HG02852 (cell line): ENCODE results near the gene FRMD7.
"Not testable (repeated sequence)": the region's sequence is repeated elsewhere in the genome, so short reads cannot be mapped to it uniquely, and the experiment has no call there.

Experiments
- ATAC-seq: cut with Tn5 transposase; IDR thresholded peaks from one replicate; pipeline ENCODE4 v1.9.1; 2021; ENCODE audit warnings: mild to moderate bottlenecking, moderate library complexity; ENCODE audit not compliant: unreplicated experiment

FRMD7 gene

GRCh38 chrX:132127743-132128142 is at the start of gene FRMD7:
TSS of gene FRMD7 (minus strand) at chrX:132128020. CDS start at chrX:132127844, 176 bp downstream.
- ATAC-seq, result no peak

- no peak for ATAC-seq
Observed at GRCh38 chrX:132173647-132174046, 45.8 kb upstream of the FRMD7 start.

GRCh38 chrX:132171881-132172280 is 44.1 kb upstream of the FRMD7 start:
- no peak for ATAC-seq

DNA sequence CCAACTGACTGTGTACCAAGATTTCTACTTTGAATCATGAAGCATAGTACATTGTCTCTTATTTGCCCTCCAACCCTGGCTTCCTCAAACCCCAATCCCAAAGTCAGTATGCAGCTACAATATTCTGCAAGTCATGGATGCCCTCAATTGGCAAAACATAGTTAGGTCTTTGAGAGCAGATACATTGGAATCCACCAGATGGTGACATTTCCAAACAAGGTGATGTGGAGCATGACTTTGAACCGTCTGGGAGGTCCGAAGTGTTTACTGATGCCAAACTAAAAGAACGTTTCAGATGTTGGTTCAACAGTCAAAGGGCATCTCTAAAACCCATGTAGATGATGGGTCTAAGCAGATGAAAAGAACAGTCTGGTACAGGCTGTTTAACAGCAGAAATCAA is 43.7 kb upstream of the FRMD7 start:
- ATAC-seq, result no peak

DNA sequence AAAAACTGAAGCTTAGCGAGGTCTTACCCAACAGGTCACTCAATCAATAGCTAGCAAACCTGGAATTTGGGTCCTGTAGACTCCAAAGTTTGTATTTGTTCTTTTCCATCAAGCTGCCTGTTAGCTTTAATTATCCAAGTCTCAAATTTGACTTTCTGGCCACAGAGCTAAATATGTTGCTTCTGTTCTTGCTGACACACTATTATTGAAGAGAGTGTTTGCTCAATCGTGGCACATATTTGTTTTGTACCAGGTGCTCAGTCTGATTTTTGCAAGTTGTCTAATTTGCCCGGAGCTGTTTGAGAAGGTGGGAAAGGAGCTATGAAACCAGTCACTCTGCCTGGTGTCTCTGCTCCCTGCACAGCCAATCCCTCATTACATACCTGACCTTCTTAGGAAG is 41.7 kb upstream of the FRMD7 start:
- no peak for ATAC-seq

DNA sequence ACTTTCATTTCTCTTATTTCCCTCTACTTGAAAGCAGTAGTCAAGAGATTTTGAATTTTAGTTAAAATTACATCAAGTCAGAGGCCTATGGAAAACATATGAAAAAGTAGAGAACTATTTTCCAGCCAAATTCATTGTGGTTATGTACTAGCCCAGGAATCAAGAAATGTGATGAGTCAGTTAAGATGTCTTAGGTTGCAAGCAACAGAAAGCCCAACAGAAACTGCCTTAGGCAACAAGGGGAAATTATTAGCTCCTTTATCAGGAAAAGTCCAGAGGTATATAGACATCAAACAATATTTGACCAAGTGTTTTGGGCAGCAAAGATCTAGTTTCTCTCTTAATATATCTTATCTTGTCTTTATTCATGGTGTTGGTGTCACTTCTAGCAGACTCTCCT is 37.8 kb upstream of the FRMD7 start:
- no peak for ATAC-seq

- ATAC-seq, result no peak
Observed at GRCh38 chrX:132165005-132165404, 37.2 kb upstream of the FRMD7 start.

- ATAC-seq, result not testable (repeated sequence)
Observed at GRCh38 chrX:132163094-132163493, 35.3 kb upstream of the FRMD7 start.

DNA sequence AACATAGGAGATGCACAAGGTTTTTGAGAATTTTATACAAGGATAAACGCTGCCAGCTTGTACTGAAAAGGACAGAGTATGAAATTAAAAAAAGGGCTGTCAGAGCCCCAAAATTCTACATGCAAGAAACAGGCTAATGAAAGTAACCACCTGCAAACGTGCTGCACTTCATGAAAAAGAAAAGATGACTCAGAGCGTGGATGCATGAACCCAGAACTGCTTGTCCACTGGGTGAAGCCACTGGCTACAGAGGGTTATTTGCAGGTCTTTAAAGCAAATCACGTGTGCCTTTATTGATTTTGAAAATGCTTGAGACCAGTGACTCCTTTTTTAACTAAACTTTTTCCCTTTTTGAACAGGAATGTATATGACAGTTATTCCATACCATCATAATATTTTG is 25.3 kb upstream of the FRMD7 start:
- ATAC-seq, result no peak

DNA sequence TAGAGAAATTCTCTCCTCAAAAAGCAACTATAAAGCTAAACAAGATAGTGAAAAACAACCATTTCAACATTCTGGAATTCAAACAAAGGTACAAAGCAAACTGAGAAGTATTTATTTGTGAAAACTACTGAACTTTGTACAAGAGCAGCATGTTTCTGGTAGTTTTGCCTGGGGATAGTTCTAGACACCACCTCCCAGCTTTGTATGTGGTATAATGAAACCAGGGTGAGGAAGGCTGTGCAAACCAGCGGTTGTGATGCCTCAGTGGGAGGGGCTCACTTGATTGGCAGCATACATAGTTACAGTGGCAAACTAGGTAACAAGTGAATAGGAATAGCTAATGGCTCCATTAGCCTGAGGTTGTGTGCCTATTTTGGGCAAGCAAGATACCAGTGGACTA is 18.6 kb upstream of the FRMD7 start:
- ATAC-seq, result no peak

DNA sequence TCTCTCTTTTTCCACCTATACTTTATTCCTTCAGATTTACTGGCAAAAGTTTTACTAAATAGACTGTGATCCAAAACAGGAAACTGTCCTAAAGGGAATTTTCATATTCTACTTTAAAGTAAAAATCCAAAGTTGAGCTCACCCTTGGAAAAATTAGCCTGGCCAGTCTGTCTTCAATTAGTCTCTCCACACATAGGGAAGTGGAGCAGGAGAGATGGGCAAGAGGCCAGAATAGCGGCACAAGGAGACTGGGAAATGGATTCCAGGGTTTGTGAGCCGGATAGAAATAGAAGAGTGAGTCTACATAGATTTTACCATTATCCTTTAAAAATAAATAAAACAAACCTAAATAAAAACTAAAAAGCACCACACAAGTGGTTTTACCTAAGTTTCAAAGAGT is 16.2 kb upstream of the FRMD7 start:
- no peak for ATAC-seq

- ATAC-seq, result no peak
Observed at GRCh38 chrX:132125906-132126305, 1.9 kb downstream of the FRMD7 start.

DNA sequence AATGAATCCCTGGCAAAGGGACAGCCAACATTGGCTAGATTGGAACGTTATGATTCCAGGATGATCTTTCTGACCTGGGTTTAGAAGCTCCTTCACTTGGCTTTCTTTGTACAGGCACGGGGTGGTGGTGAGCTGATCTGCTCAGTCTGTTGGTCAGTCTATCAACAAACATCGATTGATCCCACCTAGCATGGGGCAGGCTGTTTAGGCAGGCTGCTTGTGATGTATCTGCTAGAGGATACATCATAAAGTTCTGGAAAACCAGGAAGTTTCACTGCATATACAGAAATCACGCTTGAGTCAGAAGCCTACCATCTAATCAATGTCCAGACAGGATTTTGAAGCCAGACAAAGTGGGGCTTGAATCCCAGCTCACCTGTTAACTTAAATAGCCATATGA is 6.9 kb downstream of the FRMD7 start:
- ATAC-seq, result no peak

DNA sequence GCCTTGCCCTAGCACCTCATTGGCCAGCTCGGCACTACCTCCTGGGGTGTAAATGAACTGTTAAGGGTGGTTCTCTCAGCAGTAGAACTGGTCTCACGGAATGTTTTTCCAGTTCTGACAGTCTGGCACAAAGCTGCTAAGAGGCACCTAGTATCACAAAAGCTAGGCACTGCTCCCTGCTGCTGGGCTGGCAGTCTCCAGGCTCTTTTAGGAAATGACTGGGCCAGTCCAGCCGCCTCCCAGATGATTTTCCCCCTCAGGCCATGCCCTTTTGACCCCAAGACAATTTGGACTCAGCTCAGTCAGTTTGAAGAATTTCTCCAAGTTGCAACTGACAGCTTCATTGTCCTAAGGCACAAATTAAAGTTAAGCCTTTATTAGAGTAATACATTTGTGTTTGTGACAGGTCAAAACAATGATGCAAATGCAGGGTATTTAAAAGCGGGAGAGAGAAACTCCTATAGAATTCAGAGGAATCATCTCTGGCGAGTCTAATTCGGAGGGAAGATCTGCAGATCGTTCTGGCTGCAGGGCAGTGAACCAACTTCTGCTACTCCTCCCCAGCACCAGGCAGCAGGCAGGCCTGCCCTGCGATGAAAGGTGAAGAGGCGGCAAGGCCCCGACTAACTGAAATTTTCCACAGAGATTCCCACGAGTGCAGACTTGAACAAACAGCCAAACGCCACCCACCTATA is 7.9 kb downstream of the FRMD7 start:
- no peak for ATAC-seq

DNA sequence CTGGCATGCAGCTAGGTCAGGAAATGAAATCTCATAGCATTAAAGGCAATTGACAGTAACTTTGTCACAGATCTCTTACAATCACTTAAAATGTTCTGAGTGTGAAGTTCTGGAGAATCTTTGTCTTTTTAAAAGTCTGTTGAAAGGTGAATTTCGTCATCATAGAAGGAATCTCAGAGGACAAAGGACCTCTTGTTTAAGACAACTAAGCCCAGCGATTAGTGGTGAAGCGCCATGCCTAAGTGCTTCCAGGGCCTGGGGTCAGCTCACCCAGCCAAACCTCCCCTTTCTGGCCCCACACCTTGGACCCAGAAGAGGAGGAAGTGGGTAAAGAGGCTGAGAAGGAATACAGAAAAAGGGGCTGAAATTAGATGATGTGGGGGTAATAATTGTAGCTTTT is 8.5 kb downstream of the FRMD7 start:
- no peak for ATAC-seq

DNA sequence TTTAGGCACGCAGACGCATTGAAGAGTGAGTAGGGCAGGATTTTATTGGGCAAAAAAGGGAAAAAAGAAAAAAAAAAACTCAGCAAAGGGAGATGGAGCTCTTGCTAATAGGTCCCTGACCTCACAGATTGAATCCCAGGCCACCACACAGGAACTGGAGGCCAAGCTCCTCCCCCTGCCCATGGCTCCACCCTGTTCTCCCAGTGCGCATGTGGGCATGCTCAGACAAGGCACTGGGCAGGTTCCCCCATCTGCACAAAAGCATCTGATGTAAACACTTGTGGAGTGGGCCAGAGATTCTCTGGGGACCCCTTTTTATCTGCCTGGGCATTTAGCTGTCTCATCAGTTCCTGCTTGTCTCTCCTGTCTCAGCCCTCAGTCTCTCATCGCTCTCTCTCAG is 9.5 kb downstream of the FRMD7 start:
- no peak for ATAC-seq

- ATAC-seq, result no peak
Observed at GRCh38 chrX:132115792-132116191, 12.0 kb downstream of the FRMD7 start.

DNA sequence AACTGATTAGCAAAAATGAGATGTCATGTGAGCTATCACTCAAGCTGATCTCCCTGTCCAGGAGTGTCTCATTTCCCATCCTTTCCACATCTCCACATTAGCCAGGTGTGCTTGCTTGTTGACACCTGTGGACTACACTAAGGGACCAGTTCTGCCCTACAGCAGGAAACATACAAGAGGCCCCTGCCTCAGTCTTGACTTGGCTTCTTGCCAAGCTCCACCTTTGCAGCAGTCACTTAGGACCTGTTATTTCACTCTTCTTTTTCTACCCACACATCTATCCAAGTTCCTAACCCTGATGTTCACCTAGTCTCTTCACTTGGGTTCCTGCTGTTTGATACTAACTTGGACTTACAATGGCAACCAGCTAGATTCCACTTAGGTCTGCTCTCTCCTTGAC is 13.2 kb downstream of the FRMD7 start:
- ATAC-seq, result no peak

DNA sequence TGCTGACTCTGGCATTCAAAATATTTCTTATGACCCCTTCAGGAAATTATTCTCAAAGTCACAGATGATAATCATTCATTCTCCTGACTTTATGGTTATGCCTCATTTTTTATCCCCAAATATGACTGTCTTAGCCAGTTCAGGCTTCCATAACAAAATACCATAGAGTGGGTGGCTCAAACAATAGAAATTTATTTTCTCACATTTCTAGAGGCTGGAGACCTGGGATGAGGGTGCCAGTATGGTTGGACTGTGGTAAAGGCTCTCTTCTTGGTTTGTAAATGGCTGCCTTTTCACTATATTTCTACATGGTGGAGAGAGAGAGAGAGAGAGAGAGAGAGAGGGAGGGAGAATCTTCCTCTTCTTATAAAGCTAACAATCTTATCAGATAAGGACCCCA is 20.5 kb downstream of the FRMD7 start:
- ATAC-seq, result no peak

DNA sequence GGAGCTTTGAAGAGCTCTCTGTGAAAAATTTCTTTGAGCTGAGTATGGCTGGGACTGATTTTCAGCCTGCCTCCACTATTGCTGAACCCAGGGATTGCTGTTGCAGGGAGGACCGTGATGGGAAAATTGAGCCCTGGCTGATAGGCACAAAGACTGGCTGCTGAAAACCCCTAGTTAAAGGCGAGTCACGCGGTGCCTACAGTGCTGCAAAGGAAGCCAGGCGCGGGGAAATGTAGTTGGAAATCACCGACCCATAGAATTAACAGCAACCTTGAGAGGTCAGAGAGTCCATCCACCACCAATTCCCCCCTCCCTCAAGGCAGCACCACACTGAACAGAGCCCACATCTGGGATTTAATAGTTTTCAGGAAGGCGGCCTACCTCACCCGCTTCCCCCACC is 26.0 kb downstream of the FRMD7 start:
- no peak for ATAC-seq

- ATAC-seq, result no peak
Observed at GRCh38 chrX:132101206-132101605, 26.6 kb downstream of the FRMD7 start.

GRCh38 chrX:132098704-132099103 is 29.1 kb downstream of the FRMD7 start:
- ATAC-seq, result not testable (repeated sequence)

GRCh38 chrX:132094164-132094563 is 33.7 kb downstream of the FRMD7 start:
- ATAC-seq, result no peak
